PC-9 (cell line): Measurements from ENCODE around the gene TMOD2. TPM values are rescaled to one million over a fixed set of nuclear protein-coding genes. Genes with fewer than 3 reads are reported as not detected.

Source experiments
- BruUV-seq: library from RNA; stranded (reverse); fragments of 400-500 nt; replicated peaks from 2 replicates; lab custom pipeline; 2021; lab: Mats Ljungman, UMichigan
- CTCF ChIA-PET: fragments of 300-600 bp; sonication (Branson Sonifier 250); formaldehyde crosslinking; loops from one replicate; lab custom pipeline; 2022; ENCODE audit warnings: antibody characterized with exemption; lab: Charles Lee
- POLR2A ChIA-PET: fragments of 300-600 bp; sonication (Branson Sonifier 250); formaldehyde crosslinking; loops from one replicate; lab custom pipeline; 2022; ENCODE audit warnings: antibody characterized with exemption; ENCODE audit not compliant: unreplicated experiment; lab: Charles Lee
- DNase-seq, 2 experiments: peaks; one replicate each; pipeline versions ENCODE4 v3.0.0 to v3.0.0-alpha.2; 2015 to 2022; ENCODE audit warnings: mixed read lengths in 1 of 2
- H2AFZ ChIP-seq: fragments of 200-600 bp; sonication (generic); 2 replicates; pipeline ENCODE4 v1.8.1; 2017; ENCODE audit warnings: antibody characterized with exemption
- H3F3A ChIP-seq: fragments of 200-600 bp; sonication (generic); 2 replicates; pipeline ENCODE4 v1.8.1; 2017; ENCODE audit warnings: antibody characterized with exemption, mild to moderate bottlenecking, low read depth; ENCODE audit not compliant: insufficient read depth
- H3K27ac ChIP-seq: fragments of 200-600 bp; sonication (generic); 2 replicates; pipeline ENCODE4 v1.6.1; 2016; ENCODE audit warnings: mixed run types
- H3K27me3 ChIP-seq: fragments of 200-600 bp; sonication (generic); 2 replicates; pipeline ENCODE4 v1.6.1; 2016; ENCODE audit warnings: low read depth, mixed run types; ENCODE audit not compliant: insufficient read depth
- H3K36me3 ChIP-seq: fragments of 200-600 bp; sonication (generic); 2 replicates; pipeline ENCODE4 v1.6.1; 2016; ENCODE audit warnings: low read depth, mixed run types
- H3K4me1 ChIP-seq: fragments of 200-600 bp; sonication (generic); replicated peaks from 2 replicates; pipeline ENCODE4 v1.6.1; 2016; ENCODE audit warnings: mixed run types; ENCODE audit not compliant: insufficient read depth
- H3K4me2 ChIP-seq: fragments of 200-600 bp; sonication (generic); 2 replicates; pipeline ENCODE4 v1.6.1; 2017; ENCODE audit warnings: mixed run types
- H3K4me3 ChIP-seq: fragments of 200-600 bp; sonication (generic); 2 replicates; pipeline ENCODE4 v1.6.1; 2016; ENCODE audit warnings: mixed run types
- H3K79me2 ChIP-seq: fragments of 200-600 bp; sonication (generic); 2 replicates; pipeline ENCODE4 v1.6.1; 2017; ENCODE audit warnings: low read depth, mixed run types
- H3K9me2 ChIP-seq: fragments of 200-600 bp; sonication (generic); 2 replicates; pipeline ENCODE4 v1.8.1; 2017; ENCODE audit warnings: mild to moderate bottlenecking; ENCODE audit not compliant: insufficient read depth
- H3K9me3 ChIP-seq: fragments of 200-600 bp; sonication (generic); 2 replicates; pipeline ENCODE4 v1.8.1; 2016; ENCODE audit warnings: low read depth; ENCODE audit not compliant: insufficient read depth
- H4K20me1 ChIP-seq: fragments of 200-600 bp; sonication (generic); 2 replicates; pipeline ENCODE4 v1.8.1; 2017; ENCODE audit not compliant: insufficient read depth
- EZH2 ChIP-seq: fragments of 200-600 bp; sonication (generic); IDR thresholded peaks from 2 replicates; pipeline ENCODE4 v1.8.0; 2017; ENCODE audit warnings: antibody characterized with exemption, low read depth
- intact Hi-C: fragments of 100-400 bp; cut with micrococcal nuclease; formaldehyde crosslinking; loops from one replicate; pipeline ENCODE4 v1.10.0; 2022; ENCODE audit not compliant: unreplicated experiment
- total RNA-seq: library from RNA; stranded (reverse); gene quantifications from 2 replicates; pipeline ENCODE4 v1.2.3, GENCODE V29; 2021
- TF ChIP-seq, protein P1 (sequence below): fragments of 200-600 bp; sonication (generic); conservative IDR thresholded peaks from 2 replicates; pipeline ENCODE4 v1.6.1; 2017; ENCODE audit warnings: mixed run types, antibody characterized with exemption, mild to moderate bottlenecking, moderate library complexity

TMOD2 gene
- total RNA-seq, 1 experiment from 2014 or later, result 4.2 TPM

DNA sequence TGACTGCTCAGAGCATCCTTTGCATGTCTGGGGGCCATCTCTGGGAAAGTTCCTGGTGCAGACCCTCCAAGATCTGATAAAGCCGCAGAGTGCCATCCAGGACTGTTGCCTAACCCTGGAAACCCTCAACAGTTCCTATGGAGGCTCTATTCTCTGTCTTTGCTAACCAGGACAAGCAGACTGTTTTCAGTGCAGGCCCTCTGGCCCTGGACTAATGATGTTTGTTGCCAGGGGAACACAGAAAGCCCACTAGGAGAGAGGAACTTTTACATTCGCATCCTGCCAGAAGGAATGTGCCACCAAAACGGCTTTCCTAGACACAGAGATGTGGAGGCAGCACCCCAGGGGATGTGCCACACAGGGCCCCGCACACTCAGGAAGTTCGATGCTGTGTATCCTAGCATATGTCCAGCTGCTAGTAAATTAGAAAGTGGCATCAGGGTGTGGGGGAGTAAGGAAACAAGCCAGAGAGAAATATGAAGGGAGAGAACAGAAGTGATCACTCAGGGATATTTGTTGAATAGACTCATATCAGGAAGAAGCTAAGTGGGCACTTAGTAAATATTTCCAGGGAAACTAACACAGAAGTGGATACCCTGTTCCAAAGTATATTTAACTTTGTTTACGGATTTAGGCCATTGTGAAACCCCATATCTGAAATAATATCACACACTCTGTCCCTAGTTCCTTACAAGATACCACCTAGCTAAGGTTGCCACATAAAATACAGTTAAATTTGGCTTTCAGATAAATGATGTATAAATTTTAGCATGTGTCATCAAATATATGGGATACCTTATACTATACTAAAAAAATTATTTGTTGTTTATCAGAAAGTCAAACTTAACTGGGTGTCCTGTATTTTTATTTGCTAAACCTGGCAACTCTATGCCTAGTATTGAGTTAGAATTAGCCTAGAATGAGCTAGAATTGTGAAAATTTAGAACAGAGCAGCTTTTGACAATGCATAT lies 48.2 kb downstream of the TMOD2 start:
- H3K4me2 ChIP-seq, result no peak overlapping the region
- no peaks in the 10 kb centered on the region for H3K36me3 ChIP-seq
- H2AFZ ChIP-seq, result no peak overlapping the region
- peaks cover 20% of the 10 kb centered on the region; the same call in 1 of the 2 replicates for H3F3A ChIP-seq
- peaks cover 33% of the 10 kb centered on the region for H3K4me1 ChIP-seq
- TF ChIP-seq, protein P1, sequence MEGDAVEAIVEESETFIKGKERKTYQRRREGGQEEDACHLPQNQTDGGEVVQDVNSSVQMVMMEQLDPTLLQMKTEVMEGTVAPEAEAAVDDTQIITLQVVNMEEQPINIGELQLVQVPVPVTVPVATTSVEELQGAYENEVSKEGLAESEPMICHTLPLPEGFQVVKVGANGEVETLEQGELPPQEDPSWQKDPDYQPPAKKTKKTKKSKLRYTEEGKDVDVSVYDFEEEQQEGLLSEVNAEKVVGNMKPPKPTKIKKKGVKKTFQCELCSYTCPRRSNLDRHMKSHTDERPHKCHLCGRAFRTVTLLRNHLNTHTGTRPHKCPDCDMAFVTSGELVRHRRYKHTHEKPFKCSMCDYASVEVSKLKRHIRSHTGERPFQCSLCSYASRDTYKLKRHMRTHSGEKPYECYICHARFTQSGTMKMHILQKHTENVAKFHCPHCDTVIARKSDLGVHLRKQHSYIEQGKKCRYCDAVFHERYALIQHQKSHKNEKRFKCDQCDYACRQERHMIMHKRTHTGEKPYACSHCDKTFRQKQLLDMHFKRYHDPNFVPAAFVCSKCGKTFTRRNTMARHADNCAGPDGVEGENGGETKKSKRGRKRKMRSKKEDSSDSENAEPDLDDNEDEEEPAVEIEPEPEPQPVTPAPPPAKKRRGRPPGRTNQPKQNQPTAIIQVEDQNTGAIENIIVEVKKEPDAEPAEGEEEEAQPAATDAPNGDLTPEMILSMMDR, result no peak
- TF ChIP-seq EZH2, result no peak
- no TSS peak for BruUV-seq
- H3K27me3 ChIP-seq, result no peaks in the 10 kb centered on the region
- no peaks in the 10 kb centered on the region for H3K79me2 ChIP-seq
- no peak for DNase-seq
- no peaks in the 10 kb centered on the region for H4K20me1 ChIP-seq
- no peak overlapping the region for H3K27ac ChIP-seq
- H3K9me3 ChIP-seq, result no peaks in the 10 kb centered on the region
- ChIA-PET POLR2A (no interaction called here), CTCF (interaction anchor here (0.7 kb wide), 1 partner anchor 462 kb away, joined by 3 read pairs; no protein-coding TSS in a partner anchor)
- H3K9me2 ChIP-seq, result no peaks in the 10 kb centered on the region
- no peak overlapping the region for H3K4me3 ChIP-seq
- intact Hi-C loops, result no loop called here

DNA sequence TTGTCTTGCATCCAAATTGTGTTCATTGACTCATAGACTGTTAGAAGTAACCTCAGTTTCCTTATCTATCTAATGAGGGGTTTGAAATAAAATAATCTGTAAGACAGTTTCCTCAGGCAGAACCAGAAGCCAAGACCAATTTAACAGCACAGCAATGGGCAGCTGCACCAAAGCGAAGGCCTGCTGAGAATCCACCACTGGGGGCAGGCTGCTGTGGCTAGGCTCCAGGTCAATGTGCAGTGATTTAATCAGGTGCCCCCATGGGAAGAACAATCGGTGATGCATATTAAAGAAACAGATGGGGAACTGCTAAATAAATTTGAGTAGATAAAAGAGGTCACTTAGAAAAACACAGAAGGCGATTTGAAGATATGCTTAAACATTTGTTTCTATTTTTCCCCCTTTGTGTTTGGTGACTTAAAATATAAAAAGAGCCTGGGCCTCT lies 50.0 kb downstream of the TMOD2 start:
- intact Hi-C loops, result no loop called here
- Histone ChIP-seq H3K79me2 (no peaks in the 10 kb centered on the region), H3K4me1 (peaks cover 32% of the 10 kb centered on the region), H4K20me1 (no peaks in the 10 kb centered on the region), H3K27ac (no peak overlapping the region), H3K27me3 (no peaks in the 10 kb centered on the region), H3F3A (peaks cover 14% of the 10 kb centered on the region; the same call in 1 of the 2 replicates), H3K4me2 (no peak overlapping the region), H3K4me3 (no peak overlapping the region), H2AFZ (no peak overlapping the region), H3K36me3 (no peaks in the 10 kb centered on the region), H3K9me2 (no peaks in the 10 kb centered on the region), H3K9me3 (no peaks in the 10 kb centered on the region)
- no TSS peak for BruUV-seq
- CTCF ChIA-PET, result interaction anchor here (1.0 to 1.2 kb wide), 2 partner anchors 14 to 25 kb away, joined by 3 read pairs; no protein-coding TSS in a partner anchor
- no peak for TF ChIP-seq EZH2
- TF ChIP-seq, protein P1, result peak; percentile 60
- DNase-seq, result peak in 1 of 2 experiments; percentile 18
- POLR2A ChIA-PET, result interaction anchor here (0.6 kb wide), 1 partner anchor 28 kb away, joined by 3 read pairs; the partner anchor contains the start of gene TMOD3

DNA sequence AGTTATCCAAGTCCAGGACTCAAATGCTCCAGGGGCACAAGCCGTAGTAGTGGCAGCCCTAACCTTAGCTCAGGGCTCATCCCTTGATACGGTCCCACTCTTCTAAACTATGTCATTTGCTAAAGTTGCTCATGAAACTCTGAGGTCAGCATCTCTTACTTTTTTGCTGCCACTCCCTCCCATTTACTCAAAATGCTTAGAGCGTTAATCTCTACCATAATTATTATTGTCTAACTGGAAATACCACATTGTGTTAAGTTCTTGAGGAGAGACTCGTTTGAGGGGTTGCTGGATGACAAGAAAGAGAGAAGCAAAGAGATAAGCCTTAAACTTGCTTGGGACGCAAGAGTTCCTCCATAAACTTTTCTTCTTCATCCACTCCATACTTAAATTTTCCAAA lies 51.2 kb downstream of the TMOD2 start:
- ChIA-PET POLR2A (no interaction called here), CTCF (interaction anchor here (1.0 to 1.2 kb wide), 2 partner anchors 15 to 24 kb away, joined by 3 read pairs; no protein-coding TSS in a partner anchor)
- H3K4me1 ChIP-seq, result peaks cover 20% of the 10 kb centered on the region; the same call in 1 of the 2 replicates
- H3K79me2 ChIP-seq, result no peaks in the 10 kb centered on the region
- no peak overlapping the region for H3K4me2 ChIP-seq
- intact Hi-C loops, result no loop called here
- no peaks in the 10 kb centered on the region for H3K9me3 ChIP-seq
- 0 out of 2 replicates have a peak, but pooled peaks cover 3% of the 10 kb centered on the region for H3F3A ChIP-seq
- H2AFZ ChIP-seq, result no peak overlapping the region
- H3K36me3 ChIP-seq, result no peaks in the 10 kb centered on the region
- DNase-seq, result no peak
- H3K27ac ChIP-seq, result no peak overlapping the region
- no peaks in the 10 kb centered on the region for H3K9me2 ChIP-seq
- no peaks in the 10 kb centered on the region for H4K20me1 ChIP-seq
- TF ChIP-seq, protein P1, result no peak
- no peak for TF ChIP-seq EZH2
- BruUV-seq, result no TSS peak
- H3K4me3 ChIP-seq, result no peak overlapping the region
- no peaks in the 10 kb centered on the region for H3K27me3 ChIP-seq
